Measurements from ENCODE around the gene MYO1F. TPM values are rescaled to one million over a fixed set of nuclear protein-coding genes. Genes with fewer than 3 reads are reported as not detected.

The MYO1F gene
- polyA plus RNA-seq, 2 of the 4 experiments (the other 2 are of a cell fraction), result 0.23 to 0.37 TPM

DNA sequence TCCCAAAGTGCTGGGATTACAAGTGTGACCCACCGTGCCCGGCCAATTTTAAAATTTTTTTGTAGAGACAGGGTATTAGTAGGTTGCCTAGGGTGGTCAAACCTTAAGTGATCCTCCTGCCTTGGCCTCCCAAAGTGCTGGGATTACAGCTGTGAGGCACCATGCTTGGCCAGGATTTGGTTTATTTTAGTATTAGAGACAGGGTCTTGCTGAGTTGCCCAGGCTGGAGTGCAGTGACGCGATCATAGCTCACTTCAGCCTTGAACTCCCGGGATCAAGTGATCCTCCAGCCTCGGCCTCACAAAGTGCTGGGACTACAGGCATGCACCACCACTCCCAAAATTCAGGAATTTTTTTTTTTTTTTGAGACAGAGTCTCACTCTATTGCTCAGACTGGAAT, 57.9 kb downstream of the MYO1F start:
- no peak overlapping the region for H3K4me2 ChIP-seq
- whole genome bisulfite sequencing (ENCODE audit: missing lambda C conversion rate), result 94% methylated on average over 6 of the region's 6 CpGs
- ChIA-PET CTCF (interaction anchor here (0.6 to 4.9 kb wide), 4 partner anchors 13 to 61 kb away, joined by 3 to 21 read pairs (median 5); no protein-coding TSS in a partner anchor), POLR2A (no interaction called here)
- TF ChIP-seq HEYL (CRISPR knock-in tag; IDR thresholded peaks at IDR 0.05) (no peak), POLR2AphosphoS2 (conservative IDR thresholded peaks at IDR 0.05; ENCODE audit: low read length) (no peak), ZC3H11A (IDR thresholded peaks at IDR 0.05) (no peak), JUNB (IDR thresholded peaks at IDR 0.05) (no peak)
- DNase-seq (ENCODE audit: low read depth in 1 of 2, low spot score in 1 of 2) (no peak), ATAC-seq (no peak), FAIRE-seq (no peak)
- H3K4me3 ChIP-seq, result no peak overlapping the region
- H3K9me3 ChIP-seq, result no peaks in the 10 kb centered on the region
- H3K4me1 ChIP-seq, result peaks cover 3% of the 10 kb centered on the region; the same call in 1 of the 3 replicates
- no peak overlapping the region for H3K27ac ChIP-seq

DNA sequence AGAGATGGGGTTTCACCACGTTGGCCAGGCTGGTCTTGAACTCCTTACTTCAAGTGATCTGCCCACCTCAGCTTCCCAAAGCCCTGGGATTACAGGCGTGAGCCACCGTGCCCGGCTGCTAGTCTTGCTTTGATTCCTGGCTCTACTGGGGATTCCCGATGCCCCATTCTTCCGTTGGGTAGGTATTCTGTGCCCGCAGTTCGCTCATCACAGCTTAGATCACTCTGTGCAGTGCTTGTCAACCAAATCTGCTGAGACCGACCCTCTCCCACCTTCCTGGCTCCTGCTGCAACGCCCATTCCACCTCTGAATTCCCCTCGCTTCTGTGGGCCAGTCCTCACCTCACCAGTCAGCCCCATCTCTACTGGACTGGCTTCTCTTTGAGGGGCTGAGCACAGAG, 58.7 kb downstream of the MYO1F start:
- no peaks in the 10 kb centered on the region for H3K9me3 ChIP-seq
- no peak overlapping the region for H3K4me2 ChIP-seq
- ATAC-seq (no peak), FAIRE-seq (no peak), DNase-seq (ENCODE audit: low read depth in 1 of 2, low spot score in 1 of 2) (no peak)
- CTCF ChIA-PET, result interaction anchor here (1.0 to 4.9 kb wide), 5 partner anchors 8 to 97 kb away, joined by 3 to 21 read pairs (median 4); no protein-coding TSS in a partner anchor
- TF ChIP-seq MAZ (IDR thresholded peaks at IDR 0.05; ENCODE audit: borderline replicate concordance, low read depth, low read length) (no peak), SMC3 (IDR thresholded peaks at IDR 0.05) (no peak), EHMT2 (IDR thresholded peaks at IDR 0.05; ENCODE audit: low read depth) (no peak), ZSCAN20 (CRISPR knock-in tag; IDR thresholded peaks at IDR 0.05) (no peak), CHD2 (IDR thresholded peaks at IDR 0.05; ENCODE audit: low read length, partially characterized antibody) (no peak), TP53 (CRISPR knock-in tag; IDR thresholded peaks at IDR 0.05) (no peak)
- TF ChIP-seq, protein P1, sequence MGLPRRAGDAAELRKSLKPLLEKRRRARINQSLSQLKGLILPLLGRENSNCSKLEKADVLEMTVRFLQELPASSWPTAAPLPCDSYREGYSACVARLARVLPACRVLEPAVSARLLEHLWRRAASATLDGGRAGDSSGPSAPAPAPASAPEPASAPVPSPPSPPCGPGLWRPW (IDR thresholded peaks at IDR 0.05), result no peak
- TF ChIP-seq, protein P2, sequence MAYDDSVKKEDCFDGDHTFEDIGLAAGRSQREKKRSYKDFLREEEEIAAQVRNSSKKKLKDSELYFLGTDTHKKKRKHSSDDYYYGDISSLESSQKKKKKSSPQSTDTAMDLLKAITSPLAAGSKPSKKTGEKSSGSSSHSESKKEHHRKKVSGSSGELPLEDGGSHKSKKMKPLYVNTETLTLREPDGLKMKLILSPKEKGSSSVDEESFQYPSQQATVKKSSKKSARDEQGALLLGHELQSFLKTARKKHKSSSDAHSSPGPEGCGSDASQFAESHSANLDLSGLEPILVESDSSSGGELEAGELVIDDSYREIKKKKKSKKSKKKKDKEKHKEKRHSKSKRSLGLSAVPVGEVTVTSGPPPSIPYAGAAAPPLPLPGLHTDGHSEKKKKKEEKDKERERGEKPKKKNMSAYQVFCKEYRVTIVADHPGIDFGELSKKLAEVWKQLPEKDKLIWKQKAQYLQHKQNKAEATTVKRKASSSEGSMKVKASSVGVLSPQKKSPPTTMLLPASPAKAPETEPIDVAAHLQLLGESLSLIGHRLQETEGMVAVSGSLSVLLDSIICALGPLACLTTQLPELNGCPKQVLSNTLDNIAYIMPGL (CRISPR knock-in tag; IDR thresholded peaks at IDR 0.05; ENCODE audit: borderline replicate concordance), result no peak
- no peak overlapping the region for H3K27ac ChIP-seq
- peaks cover 3% of the 10 kb centered on the region; the same call in 1 of the 3 replicates for H3K4me1 ChIP-seq
- POLR2A ChIA-PET, result no interaction called here
- 71% methylated on average over 9 of the region's 11 CpGs for WGBS (ENCODE audit: missing lambda C conversion rate)
- H3K4me3 ChIP-seq, result no peak overlapping the region

DNA sequence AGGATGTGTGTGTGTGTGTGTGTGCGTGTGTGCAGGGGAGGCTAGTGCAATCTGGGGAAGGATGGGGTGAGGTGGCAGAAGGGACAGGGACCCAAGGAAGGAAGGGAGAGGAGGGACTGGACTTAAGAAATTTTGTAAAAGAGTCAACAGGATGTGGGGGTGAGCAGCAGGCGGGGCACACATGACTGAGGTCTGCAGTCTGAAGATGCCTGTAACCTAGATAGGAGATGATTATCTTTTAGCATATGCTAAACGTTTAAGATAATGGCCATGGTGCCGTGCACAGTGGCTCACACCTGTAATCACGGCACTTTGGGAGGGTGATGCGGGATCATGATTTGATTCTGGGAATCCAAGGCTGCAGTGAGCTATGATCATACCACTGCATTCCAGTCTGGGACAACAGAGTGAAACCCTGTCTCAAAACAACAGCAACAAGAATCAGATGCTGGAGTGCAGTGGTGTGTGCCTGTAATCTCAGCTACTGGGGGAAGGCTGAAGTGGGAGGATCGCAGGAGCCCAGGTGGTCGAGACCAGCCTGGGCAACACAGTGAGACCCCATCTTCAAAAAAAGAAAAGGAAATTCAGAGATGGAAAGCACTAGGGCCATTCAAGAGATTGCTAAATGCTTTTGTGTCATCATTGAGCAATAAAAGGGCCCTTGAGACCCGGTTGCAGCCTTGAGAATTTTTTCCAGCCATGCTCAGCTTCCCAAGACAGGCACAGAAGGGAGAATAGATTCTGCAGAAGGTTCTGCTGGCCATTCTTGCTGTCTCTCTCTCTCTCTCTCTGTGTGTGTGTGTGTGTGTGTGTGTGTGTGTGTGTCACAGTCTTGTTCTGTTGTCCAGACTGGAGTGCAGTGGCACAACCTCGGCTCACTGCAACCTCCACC, 59.4 kb downstream of the MYO1F start:
- no peak for DNase-seq (ENCODE audit: low read depth in 1 of 2, low spot score in 1 of 2)
- POLR2A ChIA-PET, result no interaction called here
- Histone ChIP-seq H3K27ac (peak overlapping the region in 1 of 2 experiments; percentile 43; a peak in 1 of 6 replicates), H3K9me3 (no peaks in the 10 kb centered on the region), H3K4me2 (no peak overlapping the region), H3K4me3 (no peak overlapping the region), H3K4me1 (peaks cover 9% of the 10 kb centered on the region)
- ATAC-seq, result no peak
- CTCF ChIA-PET, result interaction anchor here (1.0 to 4.9 kb wide), 4 partner anchors 9 to 98 kb away, joined by 3 to 21 read pairs (median 4); no protein-coding TSS in a partner anchor
- no peak for FAIRE-seq
- TF ChIP-seq RNF2 (IDR thresholded peaks at IDR 0.05; ENCODE audit: borderline replicate concordance, low read depth), result no peak
- no peak for TF ChIP-seq EHMT2 (IDR thresholded peaks at IDR 0.05; ENCODE audit: low read depth)
- no peak for TF ChIP-seq FOSB (CRISPR knock-in tag; IDR thresholded peaks at IDR 0.05)
- no peak for TF ChIP-seq HOXB5 (CRISPR knock-in tag; IDR thresholded peaks at IDR 0.05)
- TF ChIP-seq RAD21 (conservative IDR thresholded peaks at IDR 0.05 in 1 of 2, IDR thresholded peaks at IDR 0.05 in 1 of 2), result no peak
- no peak for TF ChIP-seq HDAC2 (IDR thresholded peaks at IDR 0.05)
- no peak for TF ChIP-seq KDM5A (IDR thresholded peaks at IDR 0.05)
- no peak for TF ChIP-seq NPAS2 (CRISPR knock-in tag; IDR thresholded peaks at IDR 0.05; ENCODE audit: borderline replicate concordance)
- TF ChIP-seq CHD4 (IDR thresholded peaks at IDR 0.05; ENCODE audit: borderline replicate concordance), result no peak
- no peak for TF ChIP-seq CEBPB (IDR thresholded peaks at IDR 0.05)
- TF ChIP-seq GATA3 (IDR thresholded peaks at IDR 0.05; ENCODE audit: borderline replicate concordance), result no peak
- no peak for TF ChIP-seq HOXA7 (CRISPR knock-in tag; IDR thresholded peaks at IDR 0.05)
- TF ChIP-seq, protein P3, sequence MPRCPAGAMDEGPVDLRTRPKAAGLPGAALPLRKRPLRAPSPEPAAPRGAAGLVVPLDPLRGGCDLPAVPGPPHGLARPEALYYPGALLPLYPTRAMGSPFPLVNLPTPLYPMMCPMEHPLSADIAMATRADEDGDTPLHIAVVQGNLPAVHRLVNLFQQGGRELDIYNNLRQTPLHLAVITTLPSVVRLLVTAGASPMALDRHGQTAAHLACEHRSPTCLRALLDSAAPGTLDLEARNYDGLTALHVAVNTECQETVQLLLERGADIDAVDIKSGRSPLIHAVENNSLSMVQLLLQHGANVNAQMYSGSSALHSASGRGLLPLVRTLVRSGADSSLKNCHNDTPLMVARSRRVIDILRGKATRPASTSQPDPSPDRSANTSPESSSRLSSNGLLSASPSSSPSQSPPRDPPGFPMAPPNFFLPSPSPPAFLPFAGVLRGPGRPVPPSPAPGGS (IDR thresholded peaks at IDR 0.05), result no peak
- TF ChIP-seq HOXB13 (CRISPR knock-in tag; IDR thresholded peaks at IDR 0.05; ENCODE audit: low read depth), result no peak
- TF ChIP-seq EHF (CRISPR knock-in tag; IDR thresholded peaks at IDR 0.05), result no peak
- TF ChIP-seq, protein P4, sequence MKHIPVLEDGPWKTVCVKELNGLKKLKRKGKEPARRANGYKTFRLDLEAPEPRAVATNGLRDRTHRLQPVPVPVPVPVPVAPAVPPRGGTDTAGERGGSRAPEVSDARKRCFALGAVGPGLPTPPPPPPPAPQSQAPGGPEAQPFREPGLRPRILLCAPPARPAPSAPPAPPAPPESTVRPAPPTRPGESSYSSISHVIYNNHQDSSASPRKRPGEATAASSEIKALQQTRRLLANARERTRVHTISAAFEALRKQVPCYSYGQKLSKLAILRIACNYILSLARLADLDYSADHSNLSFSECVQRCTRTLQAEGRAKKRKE (CRISPR knock-in tag; IDR thresholded peaks at IDR 0.05; ENCODE audit: low read depth), result no peak
- WGBS (ENCODE audit: missing lambda C conversion rate), result 56% methylated on average over 9 of the region's 10 CpGs

Data from A549 (cell line).